GM19023 (cell line): ENCODE results near the gene BACE1.
"Not testable (repeated sequence)": the region's sequence is repeated elsewhere in the genome, so short reads cannot be mapped to it uniquely, and the experiment has no call there.

Source experiments
- ATAC-seq: cut with Tn5 transposase; IDR thresholded peaks from one replicate; pipeline ENCODE4 v1.9.1; 2021; ENCODE audit warnings: mild to moderate bottlenecking, moderate library complexity; ENCODE audit not compliant: unreplicated experiment

BACE1 gene

GRCh38 chr11:117316197-117316961 is at the start of gene BACE1:
TSS of gene BACE1 (minus strand) at chr11:117316256. CDS start at chr11:117315795, 461 bp downstream.
- no peak for ATAC-seq

GRCh38 chr11:117361432-117361831 is 45.4 kb upstream of the BACE1 start:
- no peak for ATAC-seq

- no peak for ATAC-seq
Measured at GRCh38 chr11:117356126-117356890, 40.3 kb upstream of the BACE1 start.

- ATAC-seq, result no peak
Measured at GRCh38 chr11:117354550-117354949, 38.5 kb upstream of the BACE1 start.

DNA sequence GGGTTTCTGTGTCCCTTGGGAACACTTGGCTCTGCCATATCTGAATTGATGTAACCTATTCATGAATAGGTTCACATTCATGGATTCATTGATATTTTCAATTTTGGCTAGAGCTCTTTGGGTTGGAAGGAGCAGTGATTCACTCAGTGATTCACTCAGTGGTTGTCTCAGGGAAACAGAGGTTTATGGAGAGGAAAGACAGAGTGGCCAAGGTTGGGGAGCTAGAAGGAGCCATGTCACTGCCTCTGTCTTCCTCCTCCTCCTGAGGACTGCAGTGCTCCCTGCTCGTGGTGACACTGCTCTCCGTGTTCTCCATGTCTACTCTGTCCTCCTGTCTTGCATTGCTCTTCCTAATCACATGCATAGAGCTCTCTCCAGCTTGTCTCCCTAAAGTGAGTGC is 29.0 kb upstream of the BACE1 start:
- ATAC-seq, result no peak

DNA sequence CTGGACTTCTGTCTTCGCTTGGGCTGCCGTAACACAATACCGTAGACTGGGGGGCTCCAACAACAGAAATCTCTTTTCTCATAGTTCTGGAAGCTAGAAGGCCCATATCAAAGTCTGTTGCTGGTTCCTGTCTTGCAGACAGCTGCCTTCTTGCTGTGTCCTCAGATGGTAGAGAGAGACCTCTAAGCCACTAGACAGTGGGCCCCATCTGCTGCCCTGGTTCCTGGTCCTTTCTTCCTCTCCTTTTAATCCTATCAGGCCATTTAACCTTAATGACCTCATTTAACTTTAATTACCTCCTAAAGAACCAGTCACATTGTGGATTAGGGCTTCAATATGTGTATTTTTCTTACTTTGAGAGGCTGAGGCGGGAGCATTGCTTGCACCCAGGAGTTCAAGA is 21.0 kb upstream of the BACE1 start:
- no peak for ATAC-seq

DNA sequence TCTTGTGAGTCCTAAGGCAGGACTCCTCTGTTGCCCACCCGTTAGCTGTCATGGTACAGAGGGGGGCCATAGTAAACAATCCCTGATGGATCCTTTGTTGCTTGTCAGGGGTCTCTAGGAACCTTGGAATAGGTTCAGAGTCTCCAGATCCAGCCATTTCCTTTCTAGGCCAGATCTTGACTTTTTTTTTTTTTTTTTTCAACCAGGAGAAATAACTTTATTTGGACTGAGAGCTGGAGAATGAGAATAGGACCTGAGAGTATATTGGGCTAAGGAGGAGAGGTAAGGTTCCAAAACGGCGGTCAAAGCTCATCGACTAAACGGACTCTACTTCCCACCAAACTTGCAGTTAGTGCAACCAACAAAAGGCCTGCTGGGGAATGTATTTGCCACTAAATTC is 19.3 kb upstream of the BACE1 start:
- no peak for ATAC-seq

DNA sequence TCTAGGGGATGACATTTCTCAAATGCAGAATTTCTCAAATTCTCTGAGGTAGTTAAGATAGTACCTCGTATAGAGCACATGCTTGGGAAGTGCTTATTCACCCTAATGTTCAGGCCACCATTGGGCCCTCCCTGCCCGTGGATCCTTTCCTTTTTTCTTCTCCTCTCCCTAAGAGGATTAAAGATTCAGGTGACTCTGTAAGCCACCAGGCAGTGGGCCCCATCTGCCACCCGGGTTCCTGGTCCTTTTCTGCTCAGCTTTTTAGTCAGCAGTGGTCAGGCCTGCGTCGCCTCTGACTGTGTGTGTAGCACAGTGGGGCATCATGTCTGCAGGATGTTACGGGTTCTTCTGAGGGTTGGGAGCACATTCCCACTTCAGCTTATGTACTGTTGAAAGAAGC is 18.8 kb upstream of the BACE1 start:
- no peak for ATAC-seq

DNA sequence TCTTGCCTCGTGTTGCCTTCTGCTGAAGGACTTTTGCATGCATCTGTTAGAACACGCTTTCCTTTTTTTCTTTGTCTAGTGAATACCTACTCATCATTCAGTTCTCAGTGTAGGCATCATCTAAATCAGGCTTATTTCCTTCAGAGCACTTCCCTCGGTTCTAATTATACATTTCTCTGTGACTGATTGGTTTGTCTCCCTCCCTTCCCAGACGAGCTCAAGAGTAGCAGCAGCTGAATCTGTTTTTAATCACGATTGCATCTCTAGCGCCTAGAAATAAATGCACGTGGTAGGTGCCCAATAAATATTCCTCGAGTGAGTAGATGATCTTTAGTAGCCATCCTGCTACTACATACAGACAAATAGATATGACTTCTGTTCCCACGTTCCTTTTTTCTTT is 17.9 kb upstream of the BACE1 start:
- no peak for ATAC-seq

GRCh38 chr11:117332843-117333242 is 16.8 kb upstream of the BACE1 start:
- no peak for ATAC-seq

DNA sequence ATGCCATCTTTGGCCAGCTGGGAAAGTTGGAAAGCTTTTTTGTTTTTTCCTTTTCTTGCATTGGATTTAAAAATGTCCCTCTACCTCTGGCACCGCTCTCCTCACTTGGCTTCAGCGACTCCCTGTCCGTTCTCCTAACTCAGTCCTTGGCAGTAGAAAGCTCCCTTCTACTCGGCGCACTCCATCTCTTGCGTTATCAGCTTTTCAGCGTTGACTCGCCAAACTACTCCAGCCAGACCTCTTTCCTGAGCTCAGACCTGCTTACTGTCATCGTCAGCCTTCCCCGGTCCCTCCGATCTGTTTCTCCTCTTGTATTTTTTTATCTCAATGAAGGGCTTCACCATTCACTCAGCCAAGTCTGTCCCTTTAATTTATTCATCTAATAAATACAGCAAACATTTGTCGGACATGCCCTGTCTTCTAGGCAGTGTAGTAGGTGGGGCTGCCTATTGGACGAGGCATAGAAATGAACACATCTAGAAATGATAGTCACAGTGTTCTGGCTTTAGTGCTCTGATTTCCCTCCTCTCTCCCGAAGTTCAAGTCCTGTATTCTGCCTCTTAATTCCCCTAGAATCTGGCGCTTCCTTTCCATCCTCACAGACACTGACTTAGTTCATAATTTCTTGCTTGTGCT is 12.4 kb upstream of the BACE1 start:
- ATAC-seq, result peak; percentile 1

GRCh38 chr11:117327567-117328374 is 11.7 kb upstream of the BACE1 start, which contains the start of gene CEP164:
TSS of gene CEP164 (plus strand) at chr11:117327854. CDS start at chr11:117338587, 10,733 bp downstream.
- peak; percentile 97 for ATAC-seq

GRCh38 chr11:117327255-117327566 is 11.2 kb upstream of the BACE1 start:
- not testable (repeated sequence) for ATAC-seq

DNA sequence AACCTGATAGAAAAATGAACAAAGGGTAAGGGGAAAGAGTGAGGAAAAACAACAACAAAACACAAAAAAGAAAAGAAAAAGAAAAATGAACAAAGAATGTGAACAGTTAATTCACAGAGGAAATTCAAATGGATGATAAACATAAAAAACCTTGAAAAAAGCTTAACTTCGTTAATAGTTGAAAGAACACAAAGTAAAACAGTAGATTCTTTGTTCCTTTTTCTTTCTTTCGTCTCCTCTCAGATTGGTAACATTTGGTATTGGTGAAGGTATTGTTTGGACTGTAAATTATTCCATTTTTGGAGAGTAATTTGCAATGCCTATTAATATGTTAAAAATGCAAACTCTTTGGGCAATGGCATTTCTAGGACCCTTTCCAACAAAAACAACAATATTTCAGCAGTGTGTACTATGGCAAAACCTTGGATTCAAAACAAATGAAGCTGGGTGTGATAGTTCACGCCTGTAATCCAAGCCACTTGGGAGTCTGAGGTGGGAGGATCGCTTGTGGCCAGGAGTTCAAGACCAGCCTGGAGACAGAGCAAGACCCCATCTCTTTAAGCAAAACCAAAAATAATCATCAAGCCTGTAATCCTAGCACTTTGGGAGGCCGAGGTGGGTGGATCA is 3.3 kb upstream of the BACE1 start:
- no peak for ATAC-seq

- no peak for ATAC-seq
Measured at GRCh38 chr11:117318738-117319137, 2.7 kb upstream of the BACE1 start.

- no peak for ATAC-seq
Measured at GRCh38 chr11:117315285-117316196, 515 bp downstream of the BACE1 start.

DNA sequence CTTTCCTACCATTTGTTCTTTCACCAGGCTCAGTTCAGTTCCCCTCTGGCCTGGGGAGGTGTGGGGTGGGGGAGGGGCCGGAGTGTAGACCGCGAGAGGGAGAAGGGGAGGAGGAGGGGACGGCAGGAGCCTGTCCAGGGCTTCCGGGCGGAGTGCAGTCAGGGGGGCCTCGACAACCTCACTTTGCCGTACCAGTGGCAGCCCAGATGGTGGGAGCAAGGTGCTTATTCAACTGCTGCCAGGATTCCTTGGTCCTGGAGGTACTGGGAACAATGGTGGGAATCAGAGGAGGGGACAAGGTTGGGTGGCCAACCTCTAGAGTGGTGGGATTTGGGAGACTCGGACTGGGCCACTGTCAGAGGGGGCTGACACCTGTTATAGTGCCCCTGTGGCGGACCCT is 1.2 kb downstream of the BACE1 start:
- ATAC-seq, result no peak

GRCh38 chr11:117313828-117314768 is 2.0 kb downstream of the BACE1 start:
- ATAC-seq, result no peak
